Suppressor macrophage (primary cell): Measurements from ENCODE around the gene PICALM.
A peak's percentile ranks its signal among the peaks of the same experiment; 100 is the strongest.
"Not testable (repeated sequence)": the region's sequence is repeated elsewhere in the genome, so short reads cannot be mapped to it uniquely, and the experiment has no call there.

ENCODE experiments used
- DNase-seq, 4 experiments: peaks; one replicate each; pipeline ENCODE4 v3.0.0-alpha.2; 2020 to 2022

Gene PICALM

GRCh38 chr11:85935751-85936150, 133.1 kb downstream of the PICALM start:
- DNase-seq: no peak

GRCh38 chr11:85934596-85935169, 134.2 kb downstream of the PICALM start:
- DNase-seq: no peak

- DNase-seq: no peak
Measured at GRCh38 chr11:85930879-85931366, 138.0 kb downstream of the PICALM start.

GRCh38 chr11:85926653-85927214, 142.2 kb downstream of the PICALM start:
- not testable (repeated sequence) for DNase-seq

- DNase-seq: no peak
Measured at GRCh38 chr11:85923455-85923854, 145.4 kb downstream of the PICALM start.

- no peak for DNase-seq
Measured at GRCh38 chr11:85922367-85922766, 146.5 kb downstream of the PICALM start.

- DNase-seq: no peak
Measured at GRCh38 chr11:85918910-85919794, 149.7 kb downstream of the PICALM start.

- DNase-seq: peak in 1 of 4 experiments; percentile 38
Measured at GRCh38 chr11:85914425-85914824, 154.5 kb downstream of the PICALM start.

- peak; percentile 62 to 90 (median 80) for DNase-seq
Measured at GRCh38 chr11:85913513-85913912, 155.4 kb downstream of the PICALM start.

GRCh38 chr11:85912414-85912813, 156.5 kb downstream of the PICALM start:
- no peak for DNase-seq
